Measurements from ENCODE around the gene CYSLTR2.

GRCh38 chr13:48618937-48619336 is 34.8 kb upstream of the CYSLTR2 start:
- TF ChIP-seq, protein P1, sequence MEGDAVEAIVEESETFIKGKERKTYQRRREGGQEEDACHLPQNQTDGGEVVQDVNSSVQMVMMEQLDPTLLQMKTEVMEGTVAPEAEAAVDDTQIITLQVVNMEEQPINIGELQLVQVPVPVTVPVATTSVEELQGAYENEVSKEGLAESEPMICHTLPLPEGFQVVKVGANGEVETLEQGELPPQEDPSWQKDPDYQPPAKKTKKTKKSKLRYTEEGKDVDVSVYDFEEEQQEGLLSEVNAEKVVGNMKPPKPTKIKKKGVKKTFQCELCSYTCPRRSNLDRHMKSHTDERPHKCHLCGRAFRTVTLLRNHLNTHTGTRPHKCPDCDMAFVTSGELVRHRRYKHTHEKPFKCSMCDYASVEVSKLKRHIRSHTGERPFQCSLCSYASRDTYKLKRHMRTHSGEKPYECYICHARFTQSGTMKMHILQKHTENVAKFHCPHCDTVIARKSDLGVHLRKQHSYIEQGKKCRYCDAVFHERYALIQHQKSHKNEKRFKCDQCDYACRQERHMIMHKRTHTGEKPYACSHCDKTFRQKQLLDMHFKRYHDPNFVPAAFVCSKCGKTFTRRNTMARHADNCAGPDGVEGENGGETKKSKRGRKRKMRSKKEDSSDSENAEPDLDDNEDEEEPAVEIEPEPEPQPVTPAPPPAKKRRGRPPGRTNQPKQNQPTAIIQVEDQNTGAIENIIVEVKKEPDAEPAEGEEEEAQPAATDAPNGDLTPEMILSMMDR (optimal IDR thresholded peaks at IDR 0.05 in 1 of 3, IDR thresholded peaks at IDR 0.05 in 1 of 3, conservative IDR thresholded peaks at IDR 0.05 in 1 of 3; ENCODE audit: extremely low read depth in 1 of 3, insufficient read depth in 2 of 3, low read length in 3 of 3) = no peak
- no peak for TF ChIP-seq EZH2 (IDR thresholded peaks at IDR 0.05; ENCODE audit: low read length)
